Measurements from ENCODE around the gene ZNF366. TPM values are rescaled to one million over a fixed set of nuclear protein-coding genes. Genes with fewer than 3 reads are reported as not detected.

The ZNF366 gene
- total and polyA plus RNA-seq, 2 of the 13 experiments (the other 11 are each of a cell fraction or from before 2014, with no cell fraction given): not detected

- no peak for TF ChIP-seq ZNF770 (CRISPR knock-in tag; IDR thresholded peaks at IDR 0.05)
- TF ChIP-seq CHCHD3 (CRISPR knock-in tag; IDR thresholded peaks at IDR 0.05): no peak
- no peak for TF ChIP-seq ATRX (CRISPR knock-in tag; IDR thresholded peaks at IDR 0.05; ENCODE audit: borderline replicate concordance)
- TF ChIP-seq SIN3B (IDR thresholded peaks at IDR 0.05; ENCODE audit: low read length): no peak
- TF ChIP-seq, protein P1, sequence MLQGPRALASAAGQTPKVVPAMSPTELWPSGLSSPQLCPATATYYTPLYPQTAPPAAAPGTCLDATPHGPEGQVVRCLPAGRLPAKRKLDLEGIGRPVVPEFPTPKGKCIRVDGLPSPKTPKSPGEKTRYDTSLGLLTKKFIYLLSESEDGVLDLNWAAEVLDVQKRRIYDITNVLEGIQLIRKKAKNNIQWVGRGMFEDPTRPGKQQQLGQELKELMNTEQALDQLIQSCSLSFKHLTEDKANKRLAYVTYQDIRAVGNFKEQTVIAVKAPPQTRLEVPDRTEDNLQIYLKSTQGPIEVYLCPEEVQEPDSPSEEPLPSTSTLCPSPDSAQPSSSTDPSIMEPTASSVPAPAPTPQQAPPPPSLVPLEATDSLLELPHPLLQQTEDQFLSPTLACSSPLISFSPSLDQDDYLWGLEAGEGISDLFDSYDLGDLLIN (CRISPR knock-in tag; IDR thresholded peaks at IDR 0.05; ENCODE audit: borderline replicate concordance): no peak
- TF ChIP-seq ZNF274 (CRISPR knock-in tag; IDR thresholded peaks at IDR 0.05): no peak
- TF ChIP-seq ERF (CRISPR knock-in tag; IDR thresholded peaks at IDR 0.05): no peak
- no peak for TF ChIP-seq KLF11 (CRISPR knock-in tag; IDR thresholded peaks at IDR 0.05)
- no peak for TF ChIP-seq HNF4A (CRISPR knock-in tag; IDR thresholded peaks at IDR 0.05)
- no peak for TF ChIP-seq ZNF567 (CRISPR knock-in tag; IDR thresholded peaks at IDR 0.05; ENCODE audit: borderline replicate concordance)
Measured at GRCh38 chr5:72540759-72541438, 33.7 kb upstream of the ZNF366 start (continued).

- no peak overlapping the region for H3K27ac ChIP-seq (ENCODE audit: extremely low read length, insufficient read depth, low read length)
- CTCF ChIA-PET (ENCODE audit: low intra/inter-chr PET ratio, low total read pairs): no interaction called here
- DNase-seq (ENCODE audit: low spot score): no peak
- no peak for FAIRE-seq
- no peaks in the 10 kb centered on the region for H3K9me3 ChIP-seq (ENCODE audit: low read length)
- BruUV-seq (replicated peaks): no TSS peak
- TF ChIP-seq ZNF30 (CRISPR knock-in tag; IDR thresholded peaks at IDR 0.05) (no peak), RBAK (CRISPR knock-in tag; IDR thresholded peaks at IDR 0.05) (no peak)
- no peak overlapping the region for H3K4me2 ChIP-seq (ENCODE audit: low read depth, low read length)
- no peak overlapping the region for H3K4me3 ChIP-seq (replicated peaks in 1 of 3; ENCODE audit: insufficient read depth in 1 of 3, low read depth in 2 of 3, low read length in 3 of 3)
- no peak overlapping the region for H2AFZ ChIP-seq (ENCODE audit: low read length)
- intact Hi-C loops (cut with micrococcal nuclease; ENCODE audit: unreplicated experiment) (no loop called here), in situ Hi-C loops (cut with HindIII; ENCODE audit: extremely low pct_ligation_motif_present, low pct_unique_long_range_greater_than_20kb) (no loop called here)
- H3K9ac ChIP-seq (ENCODE audit: insufficient read depth, low read depth, low read length): no peak overlapping the region
- H3K27me3 ChIP-seq (ENCODE audit: control insufficient read depth in 1 of 2, insufficient read depth in 2 of 2, low read length in 2 of 2): no peaks in the 10 kb centered on the region
- H3K36me3 ChIP-seq (replicated peaks in 1 of 2; ENCODE audit: control insufficient read depth in 1 of 2, insufficient read depth in 2 of 2, low read length in 2 of 2): no peaks in the 10 kb centered on the region
- H4K20me1 ChIP-seq (ENCODE audit: insufficient read depth, low read length): no peaks in the 10 kb centered on the region
- H3K4me1 ChIP-seq (ENCODE audit: insufficient read depth, low read length): no peaks in the 10 kb centered on the region
- POLR2A ChIA-PET: no interaction called here
- H3K79me2 ChIP-seq (ENCODE audit: insufficient read depth, low read length): no peaks in the 10 kb centered on the region
- ATAC-seq: no peak
Measured at GRCh38 chr5:72539726-72540125, 32.5 kb upstream of the ZNF366 start.

All from HepG2 (cell line).